HFF-Myc (cell line): ENCODE results near the gene TTC27.

Source experiments
- DNase-seq: peaks from one replicate; pipeline ENCODE4 v3.0.0-alpha.2; 2011; ENCODE audit warnings: low read depth; ENCODE audit errors: extremely low read depth
- H3K4me3 ChIP-seq: replicated peaks from 2 replicates; pipeline ENCODE4 v1.5.1; 2011; ENCODE audit warnings: low read depth, mild to moderate bottlenecking, control low read depth, low read length
- TF ChIP-seq, protein P1 (sequence below): IDR thresholded peaks from 2 replicates; pipeline ENCODE4 v1.5.1; 2012; ENCODE audit warnings: mild to moderate bottlenecking, low read depth, low read length, control low read depth; ENCODE audit errors: missing control alignments

The TTC27 gene

DNA sequence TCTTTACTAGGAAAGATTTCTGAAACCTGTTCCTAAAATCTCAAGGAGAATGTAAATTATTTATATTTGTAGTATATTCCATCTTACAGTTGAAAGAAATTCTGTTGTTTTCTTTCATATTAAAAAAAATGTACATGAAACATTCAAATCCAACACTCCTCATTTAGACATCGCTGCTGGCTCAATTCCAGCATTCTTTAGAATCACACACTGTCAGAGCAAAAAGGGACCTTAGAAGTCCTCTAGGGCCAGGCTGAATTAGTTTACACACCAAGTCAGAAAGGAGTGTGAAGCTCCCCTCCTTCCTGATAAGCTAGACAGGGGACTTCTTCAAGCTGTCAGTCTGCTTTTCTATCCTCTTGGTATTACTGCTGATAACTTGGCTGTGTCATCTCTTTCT, 160.3 kb downstream of the TTC27 start:
- TF ChIP-seq, protein P1, sequence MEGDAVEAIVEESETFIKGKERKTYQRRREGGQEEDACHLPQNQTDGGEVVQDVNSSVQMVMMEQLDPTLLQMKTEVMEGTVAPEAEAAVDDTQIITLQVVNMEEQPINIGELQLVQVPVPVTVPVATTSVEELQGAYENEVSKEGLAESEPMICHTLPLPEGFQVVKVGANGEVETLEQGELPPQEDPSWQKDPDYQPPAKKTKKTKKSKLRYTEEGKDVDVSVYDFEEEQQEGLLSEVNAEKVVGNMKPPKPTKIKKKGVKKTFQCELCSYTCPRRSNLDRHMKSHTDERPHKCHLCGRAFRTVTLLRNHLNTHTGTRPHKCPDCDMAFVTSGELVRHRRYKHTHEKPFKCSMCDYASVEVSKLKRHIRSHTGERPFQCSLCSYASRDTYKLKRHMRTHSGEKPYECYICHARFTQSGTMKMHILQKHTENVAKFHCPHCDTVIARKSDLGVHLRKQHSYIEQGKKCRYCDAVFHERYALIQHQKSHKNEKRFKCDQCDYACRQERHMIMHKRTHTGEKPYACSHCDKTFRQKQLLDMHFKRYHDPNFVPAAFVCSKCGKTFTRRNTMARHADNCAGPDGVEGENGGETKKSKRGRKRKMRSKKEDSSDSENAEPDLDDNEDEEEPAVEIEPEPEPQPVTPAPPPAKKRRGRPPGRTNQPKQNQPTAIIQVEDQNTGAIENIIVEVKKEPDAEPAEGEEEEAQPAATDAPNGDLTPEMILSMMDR: no peak
- H3K4me3 ChIP-seq: no peak overlapping the region
- no peak for DNase-seq

DNA sequence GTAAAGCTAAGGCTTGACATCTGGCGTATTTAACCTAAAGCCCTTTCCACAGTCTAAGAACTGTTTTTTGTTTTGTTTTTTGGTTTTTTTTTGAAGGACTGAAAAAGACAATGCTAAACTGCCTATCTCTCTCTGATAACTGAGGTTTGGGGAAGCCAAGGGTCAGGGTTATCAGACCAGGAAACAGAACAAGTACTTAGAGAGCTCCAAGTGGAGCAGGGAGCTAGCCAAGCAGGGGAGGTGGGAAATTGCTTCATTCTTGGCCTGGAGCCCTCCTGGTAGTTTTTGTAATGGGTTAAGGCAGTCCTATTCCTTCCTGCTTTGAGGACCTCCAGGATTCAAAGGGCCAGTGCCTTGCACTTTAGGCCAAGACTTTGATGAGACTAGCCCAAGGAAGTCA, 164.6 kb downstream of the TTC27 start:
- H3K4me3 ChIP-seq: no peak overlapping the region
- no peak for DNase-seq
- TF ChIP-seq, protein P1: no peak

DNA sequence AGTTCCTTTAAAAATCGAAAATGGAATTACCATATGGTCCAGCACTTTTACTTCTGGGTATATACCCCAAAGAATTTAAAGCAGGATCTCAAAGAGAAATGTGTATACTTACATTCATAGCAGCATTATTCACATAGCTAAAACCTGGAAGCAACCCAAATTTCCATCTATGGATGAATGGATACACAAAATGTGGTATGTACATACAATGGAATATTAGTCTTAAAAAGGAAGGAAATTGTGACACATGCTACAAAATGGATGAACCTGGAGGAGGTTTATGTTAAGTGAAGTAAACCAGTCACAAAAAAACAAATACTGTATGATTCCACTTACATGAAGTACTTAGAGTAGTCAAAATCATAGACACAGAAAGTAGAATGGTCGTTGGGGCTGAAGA, 171.0 kb downstream of the TTC27 start:
- H3K4me3 ChIP-seq: no peak overlapping the region
- TF ChIP-seq, protein P1: no peak
- no peak for DNase-seq

DNA sequence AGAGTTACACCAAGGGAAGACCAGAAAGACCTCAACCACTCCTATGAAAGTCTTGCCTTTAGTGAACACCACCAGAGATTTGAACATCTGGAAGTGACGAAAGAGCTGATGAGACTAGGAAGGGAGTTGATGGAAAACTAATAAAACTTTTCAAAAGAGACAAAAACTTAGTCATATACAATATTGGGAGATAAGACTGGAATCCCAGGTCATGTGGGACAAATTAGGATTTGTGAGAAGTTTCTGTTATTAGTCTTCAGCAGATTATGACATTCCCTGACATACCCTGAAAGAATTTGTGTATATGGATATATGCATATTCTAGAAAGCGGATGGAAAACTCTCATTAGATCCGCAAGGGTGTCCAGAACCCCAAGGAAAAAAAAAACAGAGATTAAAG, 173.9 kb downstream of the TTC27 start:
- no peak overlapping the region for H3K4me3 ChIP-seq
- no peak for DNase-seq
- TF ChIP-seq, protein P1: no peak

DNA sequence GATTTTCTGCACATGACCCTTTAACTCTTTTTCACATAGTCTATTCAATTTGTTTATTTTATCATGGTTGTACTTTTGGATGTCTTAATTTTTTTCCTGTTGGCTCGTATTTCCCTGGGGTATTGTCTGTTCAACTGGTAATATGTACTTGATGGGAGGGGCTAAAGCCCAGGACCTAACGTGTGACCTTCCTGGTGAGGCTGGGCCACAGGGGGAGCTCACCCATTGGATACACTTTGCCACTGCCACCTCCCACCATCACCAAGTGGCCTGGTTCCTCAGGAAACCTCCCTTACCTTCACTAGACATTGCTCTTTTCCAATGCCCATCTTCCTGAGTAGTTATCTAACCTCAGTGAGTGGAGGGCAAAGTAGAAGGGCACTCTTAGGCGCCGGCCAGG, 175.0 kb downstream of the TTC27 start:
- H3K4me3 ChIP-seq: no peak overlapping the region
- no peak for DNase-seq
- TF ChIP-seq, protein P1: no peak

DNA sequence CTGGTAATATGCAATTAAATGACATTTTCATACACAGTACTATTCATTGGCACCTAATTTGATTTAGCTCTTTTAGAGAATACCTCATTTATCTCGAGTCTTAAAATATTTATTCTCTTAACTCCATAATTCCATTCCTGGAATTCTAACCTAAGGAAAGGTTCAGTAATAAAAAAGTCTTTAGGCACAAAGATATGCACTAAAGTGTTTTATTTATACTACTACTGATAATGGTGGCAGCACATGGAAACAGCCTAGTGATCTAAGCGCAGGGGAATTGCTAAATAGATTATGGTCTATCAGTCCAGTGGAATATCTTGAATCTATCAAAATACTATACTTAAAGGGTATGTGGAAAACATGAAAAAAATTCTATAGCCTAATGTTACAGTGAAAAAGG, 176.4 kb downstream of the TTC27 start:
- no peak overlapping the region for H3K4me3 ChIP-seq
- TF ChIP-seq, protein P1: no peak
- DNase-seq: no peak

DNA sequence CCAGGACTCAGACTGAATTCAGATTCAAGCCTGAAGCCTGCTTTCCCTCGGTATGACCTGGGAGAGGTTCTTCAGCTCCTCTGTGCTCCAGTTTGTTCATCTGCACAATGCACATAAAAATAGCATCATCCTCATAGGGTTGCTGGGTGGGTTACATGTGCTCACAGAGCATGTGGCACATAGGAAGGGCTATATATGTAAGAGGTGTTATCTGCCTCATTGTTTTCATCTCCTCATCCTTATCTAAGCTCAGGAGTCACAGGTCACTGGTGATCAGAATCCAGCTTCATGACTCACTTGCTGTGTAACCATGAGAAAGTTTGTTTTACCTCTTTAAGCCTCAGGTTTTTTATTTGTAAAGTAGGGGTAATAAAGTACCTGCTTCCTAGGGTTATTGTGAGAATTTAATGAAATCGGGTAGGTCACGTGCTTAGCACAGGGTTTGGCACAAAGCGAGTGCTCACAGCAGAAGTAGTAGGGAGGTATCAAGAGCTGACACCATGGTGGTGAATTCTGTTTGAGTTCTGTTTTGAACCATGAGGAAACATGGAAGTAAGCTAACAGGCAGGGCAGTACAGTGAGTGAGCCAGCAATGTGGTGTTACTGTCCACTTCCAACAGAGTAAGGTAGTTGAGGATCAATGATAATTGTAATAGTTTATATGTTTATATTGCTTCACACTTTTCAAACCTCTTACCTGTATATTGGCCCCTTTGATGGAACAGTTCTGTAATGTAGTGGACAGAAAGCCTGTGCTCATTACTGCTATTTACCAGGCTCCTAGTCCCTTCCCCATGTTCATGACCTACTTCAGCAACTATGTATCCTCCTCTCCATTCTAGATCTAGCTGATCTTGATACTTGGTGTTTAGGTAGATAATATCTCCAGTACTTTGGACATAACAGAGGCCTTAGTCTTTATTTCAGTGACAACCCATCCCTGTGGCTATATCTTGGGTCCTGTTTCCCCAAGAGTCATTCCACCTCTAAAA, 177.6 kb downstream of the TTC27 start:
- no peak for DNase-seq

More for the DNA sequence above, 177.6 kb downstream of the TTC27 start:
- TF ChIP-seq, protein P1: no peak
- H3K4me3 ChIP-seq: no peak overlapping the region
